ENCODE measurements around the gene ATXN3. TPM values are rescaled to one million over a fixed set of nuclear protein-coding genes. Genes with fewer than 3 reads are reported as not detected.

Gene ATXN3
- polyA plus RNA-seq, 2 of the 4 experiments (the other 2 are of a cell fraction), result 23.8 to 41.8 TPM

GRCh38 chr14:92108345-92109254 is 2.2 kb upstream of the ATXN3 start (continued):
- TF ChIP-seq HMGXB4 (CRISPR knock-in tag; IDR thresholded peaks at IDR 0.05; ENCODE audit: borderline replicate concordance), result no peak
- TF ChIP-seq RAD21 (conservative IDR thresholded peaks at IDR 0.05 in 1 of 2, IDR thresholded peaks at IDR 0.05 in 1 of 2), result no peak

GRCh38 chr14:92105893-92106142 is 564 bp downstream of the ATXN3 start:
- Histone ChIP-seq H3K4me1 (peaks cover 23% of the 10 kb centered on the region), H3K9me3 (no peaks in the 10 kb centered on the region), H3K27ac (peak overlapping the region; percentile 89 to 96), H3K4me2 (peak overlapping the region; percentile 81), H3K4me3 (peak overlapping the region; percentile 75)
- DNase-seq (ENCODE audit: low read depth in 1 of 2, low spot score in 1 of 2), result peak in 1 of 2 experiments; percentile 46
- ATAC-seq, result peak; percentile 57 to 60
- TF ChIP-seq HOXB5 (CRISPR knock-in tag; IDR thresholded peaks at IDR 0.05), result no peak
- no peak for TF ChIP-seq USF2 (IDR thresholded peaks at IDR 0.05)
- TF ChIP-seq ZFP36 (IDR thresholded peaks at IDR 0.05; ENCODE audit: borderline replicate concordance, partially characterized antibody), result no peak
- ChIA-PET CTCF (interaction anchor here (0.7 to 4.6 kb wide), 8 partner anchors 14 to 467 kb away, joined by 3 to 99 read pairs (median 4); partner anchors contain the start of genes CPSF2 and NDUFB1), POLR2A (interaction anchor here (1.0 to 3.0 kb wide), 5 partner anchors 15 to 688 kb away, joined by 3 to 60 read pairs (median 7); partner anchors contain the start of genes CPSF2, GOLGA5, NDUFB1 and TRIP11)
- WGBS (ENCODE audit: missing lambda C conversion rate), result 2% methylated on average over 10 of the region's 10 CpGs
- FAIRE-seq, result no peak

- FAIRE-seq (no peak), DNase-seq (ENCODE audit: low read depth in 1 of 2, low spot score in 1 of 2) (peak in 1 of 2 experiments; percentile 13), ATAC-seq (peak; percentile 1 to 25; a peak in 4 of 6 replicates)
- POLR2A ChIA-PET, result interaction anchor here (1.0 to 3.0 kb wide), 3 partner anchors 14 to 689 kb away, joined by 4 to 60 read pairs (median 7); partner anchors contain the start of genes CPSF2, GOLGA5 and NDUFB1
- 58% methylated on average over 16 of the region's 16 CpGs for WGBS (ENCODE audit: missing lambda C conversion rate)
- CTCF ChIA-PET, result interaction anchor here (0.7 to 4.6 kb wide), 6 partner anchors 13 to 65 kb away, joined by 3 to 99 read pairs (median 5); partner anchors contain the start of genes CPSF2 and NDUFB1
- Histone ChIP-seq H3K4me1 (peaks cover 23% of the 10 kb centered on the region), H3K9me3 (no peaks in the 10 kb centered on the region), H3K4me3 (peak overlapping the region; percentile 75), H3K4me2 (peak overlapping the region; percentile 81), H3K27ac (peak overlapping the region; percentile 89 to 96)
- TF ChIP-seq BHLHE40 (IDR thresholded peaks at IDR 0.05; ENCODE audit: low read depth, low read length), result no peak
- no peak for TF ChIP-seq JUNB (IDR thresholded peaks at IDR 0.05)
- TF ChIP-seq RCOR1 (IDR thresholded peaks at IDR 0.05; ENCODE audit: low read depth, low read length), result no peak
- TF ChIP-seq MAFK (IDR thresholded peaks at IDR 0.05; ENCODE audit: partially characterized antibody), result no peak
- no peak for TF ChIP-seq MAZ (IDR thresholded peaks at IDR 0.05; ENCODE audit: borderline replicate concordance, low read depth, low read length)
- TF ChIP-seq GATA3 (IDR thresholded peaks at IDR 0.05; ENCODE audit: borderline replicate concordance), result no peak
- no peak for TF ChIP-seq EHMT2 (IDR thresholded peaks at IDR 0.05; ENCODE audit: low read depth)
- TF ChIP-seq ZSCAN20 (CRISPR knock-in tag; IDR thresholded peaks at IDR 0.05), result no peak
- TF ChIP-seq HDAC2 (IDR thresholded peaks at IDR 0.05), result no peak
- TF ChIP-seq FOSB (CRISPR knock-in tag; IDR thresholded peaks at IDR 0.05), result no peak
These were observed 1.1 kb downstream of the ATXN3 start for GRCh38 chr14:92105073-92105892.

Data from A549 (cell line).